HepG2 (cell line): ENCODE results near the gene ARMH1. TPM values are rescaled to one million over a fixed set of nuclear protein-coding genes. Genes with fewer than 3 reads are reported as not detected.

ENCODE experiments used
- CBX1 ChIP-seq: IDR thresholded peaks from one replicate; pipeline ENCODE4 v1.6.1; 2016; ENCODE audit warnings: antibody characterized with exemption, low read depth
- HMG20B ChIP-seq: conservative IDR thresholded peaks from 2 replicates; pipeline ENCODE4 v1.6.1; 2016; ENCODE audit warnings: missing genetic modification reagents, missing compliant biosample characterization
- MTERF4 ChIP-seq: sonication (generic); formaldehyde crosslinking; IDR thresholded peaks from 2 replicates; pipeline ENCODE4 v1.8.0; 2023; ENCODE audit warnings: mild to moderate bottlenecking, missing genetic modification reagents
- NFIC ChIP-seq: IDR thresholded peaks from 2 replicates; pipeline ENCODE4 v1.6.1; 2012; ENCODE audit warnings: mild to moderate bottlenecking, low read length, inconsistent platforms
- RAD51 ChIP-seq: fragments of 450-650 bp; IDR thresholded peaks from 2 replicates; pipeline ENCODE4 v1.6.1; 2016; ENCODE audit warnings: borderline replicate concordance
- SIX4 ChIP-seq: sonication (generic); formaldehyde crosslinking; IDR thresholded peaks from 2 replicates; pipeline ENCODE4 v1.4.0; 2020; ENCODE audit warnings: missing genetic modification reagents
- SNAPC4 ChIP-seq: sonication (generic); formaldehyde crosslinking; IDR thresholded peaks from 2 replicates; pipeline ENCODE4 v1.4.0; 2020; ENCODE audit warnings: mild to moderate bottlenecking, missing genetic modification reagents
- SOX5 ChIP-seq: IDR thresholded peaks from 2 replicates; pipeline ENCODE4 v1.6.1; 2016; ENCODE audit warnings: borderline replicate concordance
- THRA ChIP-seq: sonication (generic); formaldehyde crosslinking; IDR thresholded peaks from 2 replicates; pipeline ENCODE4 v1.4.0; 2020; ENCODE audit warnings: missing genetic modification reagents, borderline replicate concordance
- ZEB1 ChIP-seq: IDR thresholded peaks from 2 replicates; pipeline ENCODE4 v1.6.1; 2012; ENCODE audit warnings: mild to moderate bottlenecking, low read depth, inconsistent platforms; ENCODE audit not compliant: insufficient replicate concordance
- ZFP36 ChIP-seq: fragments of 150-350 bp; IDR thresholded peaks from 2 replicates; pipeline ENCODE4 v1.6.1; 2018; ENCODE audit warnings: borderline replicate concordance, low read length, low read depth; ENCODE audit not compliant: partially characterized antibody
- ZFP62 ChIP-seq: sonication (generic); formaldehyde crosslinking; IDR thresholded peaks from 2 replicates; pipeline ENCODE4 v1.4.0; 2020; ENCODE audit warnings: missing genetic modification reagents
- ZHX1 ChIP-seq: sonication (generic); formaldehyde crosslinking; IDR thresholded peaks from 2 replicates; pipeline ENCODE4 v1.8.1; 2022; ENCODE audit warnings: low read depth, mild to moderate bottlenecking, missing genetic modification reagents
- ZNF230 ChIP-seq: sonication (generic); formaldehyde crosslinking; IDR thresholded peaks from 2 replicates; pipeline ENCODE4 v1.4.0; 2020; ENCODE audit warnings: mild to moderate bottlenecking, missing genetic modification reagents
- ZNF232 ChIP-seq: sonication (generic); formaldehyde crosslinking; IDR thresholded peaks from 2 replicates; pipeline ENCODE4 v1.4.0; 2020; ENCODE audit warnings: missing genetic modification reagents, borderline replicate concordance
- ZNF337 ChIP-seq: sonication (generic); formaldehyde crosslinking; IDR thresholded peaks from 2 replicates; pipeline ENCODE4 v1.5.1; 2020; ENCODE audit warnings: missing genetic modification reagents, low read depth, mild to moderate bottlenecking, borderline replicate concordance
- ZNF589 ChIP-seq: sonication (generic); formaldehyde crosslinking; conservative IDR thresholded peaks from 2 replicates; pipeline ENCODE4 v1.8.0; 2022; ENCODE audit warnings: mild to moderate bottlenecking, moderate library complexity, missing genetic modification reagents
- ZNF724P ChIP-seq: sonication (generic); formaldehyde crosslinking; IDR thresholded peaks from 2 replicates; pipeline ENCODE4 v1.8.0; 2022; ENCODE audit warnings: missing genetic modification reagents, borderline replicate concordance
- ZNF790 ChIP-seq: sonication (generic); formaldehyde crosslinking; IDR thresholded peaks from 2 replicates; pipeline ENCODE4 v1.8.0; 2022; ENCODE audit warnings: missing genetic modification reagents, mild to moderate bottlenecking, borderline replicate concordance
- ZNF816 ChIP-seq: sonication (generic); formaldehyde crosslinking; IDR thresholded peaks from 2 replicates; pipeline ENCODE4 v1.8.0; 2022; ENCODE audit warnings: missing genetic modification reagents, mild to moderate bottlenecking, borderline replicate concordance
- ZNF839 ChIP-seq: sonication (generic); formaldehyde crosslinking; IDR thresholded peaks from 2 replicates; pipeline ENCODE4 v1.4.0; 2020; ENCODE audit warnings: missing genetic modification reagents, mild to moderate bottlenecking, borderline replicate concordance
- polyA plus RNA-seq, 8 experiments: library from polyadenylated mRNA; depleted of rRNA in 3 of 8; stranded (reverse) in 7 of 8; unstranded in 1 of 8; fragments of >200 nt; fragmentation: Illumina TruSeq in 4 of 8; extraction: Trizol in 4 of 8; gene quantifications; 2 replicates each; pipeline versions ENCODE4 v1.2.1 to v1.2.3, GENCODE V29; 2011 to 2016; ENCODE audit warnings: low read depth in 4 of 8, missing spikeins in 1 of 8, mixed read lengths in 1 of 8; ENCODE audit not compliant: insufficient read depth in 1 of 8
- total RNA-seq, 5 experiments: library from RNA; depleted of rRNA; stranded (reverse); fragments of >200 nt; fragmentation: Illumina TruSeq; extraction: Trizol; gene quantifications; 2 replicates each; pipeline ENCODE4 v1.2.3, GENCODE V29; 2016; ENCODE audit warnings: low read depth in 1 of 5

ARMH1 gene
- total and polyA plus RNA-seq, 2 of the 13 experiments (the other 11 are each of a cell fraction or from before 2014, with no cell fraction given): 0.69 TPM; not detected in 1

GRCh38 chr1:44701141-44701573, 26.6 kb downstream of the ARMH1 start (continued):
- TF ChIP-seq ZNF816 (CRISPR knock-in tag) (no peak), ZEB1 (no peak), ZNF839 (CRISPR knock-in tag) (no peak), HMG20B (CRISPR knock-in tag) (peak; percentile 86), ZNF724P (CRISPR knock-in tag) (no peak), ZNF337 (CRISPR knock-in tag) (no peak), SNAPC4 (no peak), ZNF230 (CRISPR knock-in tag) (no peak), RAD51 (no peak), SIX4 (CRISPR knock-in tag) (0 out of 2 replicates have a peak, but pooled peaks have one; percentile 35), ZHX1 (CRISPR knock-in tag) (no peak), ZNF790 (CRISPR knock-in tag) (no peak), SOX5 (CRISPR knock-in tag) (peak; percentile 79), NFIC (peak; percentile 63; the same call in 1 of the 2 replicates), ZFP62 (CRISPR knock-in tag) (no peak), CBX1 (no peak), ZFP36 (no peak), ZNF232 (CRISPR knock-in tag) (no peak), THRA (CRISPR knock-in tag) (peak; percentile 12; the same call in 1 of the 2 replicates), ZNF589 (CRISPR knock-in tag) (no peak), MTERF4 (CRISPR knock-in tag) (no peak)
